Endothelial cell (in vitro differentiated cells): Measurements from ENCODE around the gene SLK. TPM values are rescaled to one million over a fixed set of nuclear protein-coding genes. Genes with fewer than 3 reads are reported as not detected.

ENCODE experiments used
- DNase-seq: peaks from one replicate; pipeline ENCODE4 v3.0.0; 2021; ENCODE audit warnings: low spot score
- H3K27ac Mint-ChIP-seq: one replicate; pipeline ENCODE4 v1.8.0; 2021; ENCODE audit warnings: mixed read lengths, inconsistent platforms; ENCODE audit not compliant: unreplicated experiment
- H3K27me3 Mint-ChIP-seq: one replicate; pipeline ENCODE4 v1.8.0; 2021; ENCODE audit warnings: mild to moderate bottlenecking, moderate library complexity, mixed read lengths, inconsistent platforms; ENCODE audit not compliant: unreplicated experiment
- H3K36me3 Mint-ChIP-seq: one replicate; pipeline ENCODE4 v1.8.0; 2021; ENCODE audit warnings: mild to moderate bottlenecking, low read depth, mixed read lengths, inconsistent platforms; ENCODE audit not compliant: unreplicated experiment
- H3K4me1 Mint-ChIP-seq: one replicate; pipeline ENCODE4 v1.8.0; 2021; ENCODE audit warnings: mild to moderate bottlenecking, mixed read lengths, inconsistent platforms; ENCODE audit not compliant: unreplicated experiment
- H3K4me3 Mint-ChIP-seq: one replicate; pipeline ENCODE4 v1.8.0; 2021; ENCODE audit warnings: mild to moderate bottlenecking, mixed read lengths, inconsistent platforms; ENCODE audit not compliant: unreplicated experiment
- H3K9me3 Mint-ChIP-seq: one replicate; pipeline ENCODE4 v1.8.0; 2021; ENCODE audit warnings: mixed read lengths, inconsistent platforms; ENCODE audit not compliant: unreplicated experiment
- CTCF ChIP-seq: fragments of 200-600 bp; sonication (generic); IDR thresholded peaks from one replicate; pipeline ENCODE4 v1.5.0; 2021; ENCODE audit warnings: antibody characterized with exemption; ENCODE audit not compliant: unreplicated experiment
- total RNA-seq: library from RNA; stranded (reverse); fragmentation: NEBNext Ultra II Directional; extraction: Animal tissue kit (Norgen Biotek cat#: 25700); gene quantifications from one replicate; pipeline ENCODE4 v1.2.1, GENCODE V29; 2021; ENCODE audit not compliant: unreplicated experiment

SLK gene
- total RNA-seq, 1 donor from 2014 or later = 30.8 TPM

GRCh38 chr10:104046651-104047050 lies 79.7 kb downstream of the SLK start:
- no peak overlapping the region for H3K4me3 Mint-ChIP-seq
- H3K27me3 Mint-ChIP-seq = peaks cover 11% of the 10 kb centered on the region

GRCh38 chr10:104049504-104050250 lies 82.7 kb downstream of the SLK start:
- no peak overlapping the region for H3K4me3 Mint-ChIP-seq
- H3K27me3 Mint-ChIP-seq = peaks cover 10% of the 10 kb centered on the region
- H3K36me3 Mint-ChIP-seq = no peaks in the 10 kb centered on the region
- no peaks in the 10 kb centered on the region for H3K9me3 Mint-ChIP-seq
- DNase-seq = no peak
- H3K4me1 Mint-ChIP-seq = peaks cover 4% of the 10 kb centered on the region
- H3K27ac Mint-ChIP-seq = no peak overlapping the region
- TF ChIP-seq CTCF = no peak

More at GRCh38 chr10:104046651-104047050, 79.7 kb downstream of the SLK start:
- Mint-ChIP-seq H3K36me3 (no peaks in the 10 kb centered on the region), H3K9me3 (no peaks in the 10 kb centered on the region), H3K27ac (peak overlapping the region; percentile 42), H3K4me1 (no peaks in the 10 kb centered on the region)
- TF ChIP-seq CTCF = no peak
- no peak for DNase-seq

- no peak for DNase-seq
- Mint-ChIP-seq H3K4me3 (no peak overlapping the region), H3K36me3 (no peaks in the 10 kb centered on the region), H3K27ac (no peak overlapping the region), H3K9me3 (no peaks in the 10 kb centered on the region), H3K27me3 (peaks cover 9% of the 10 kb centered on the region), H3K4me1 (peaks cover 18% of the 10 kb centered on the region)
- TF ChIP-seq CTCF = no peak
Measured at GRCh38 chr10:104052431-104052830, 85.5 kb downstream of the SLK start.

- no peak overlapping the region for H3K27ac Mint-ChIP-seq
- no peaks in the 10 kb centered on the region for H3K36me3 Mint-ChIP-seq
- no peak for DNase-seq
- H3K4me1 Mint-ChIP-seq = peaks cover 18% of the 10 kb centered on the region
- H3K9me3 Mint-ChIP-seq = no peaks in the 10 kb centered on the region
- no peak for TF ChIP-seq CTCF
- peaks cover 7% of the 10 kb centered on the region for H3K27me3 Mint-ChIP-seq
- no peak overlapping the region for H3K4me3 Mint-ChIP-seq
Measured at GRCh38 chr10:104053201-104053600, 86.3 kb downstream of the SLK start.

GRCh38 chr10:104054430-104054829 lies 87.5 kb downstream of the SLK start:
- no peak for DNase-seq
- TF ChIP-seq CTCF = no peak
- Mint-ChIP-seq H3K4me3 (no peak overlapping the region), H3K9me3 (no peaks in the 10 kb centered on the region), H3K4me1 (peaks cover 18% of the 10 kb centered on the region), H3K36me3 (no peaks in the 10 kb centered on the region), H3K27me3 (peaks cover 5% of the 10 kb centered on the region), H3K27ac (no peak overlapping the region)
